HK-2 (cell line): Measurements from ENCODE around the gene RNFT1.
A peak's percentile ranks its signal among the peaks of the same experiment; 100 is the strongest.
"Not testable (repeated sequence)": the region's sequence is repeated elsewhere in the genome, so short reads cannot be mapped to it uniquely, and the experiment has no call there.

ENCODE experiments used
- DNase-seq: peaks from one replicate; pipeline ENCODE4 v3.0.0-alpha.2; 2018; ENCODE audit not compliant: unreplicated experiment

RNFT1 gene, protein sequence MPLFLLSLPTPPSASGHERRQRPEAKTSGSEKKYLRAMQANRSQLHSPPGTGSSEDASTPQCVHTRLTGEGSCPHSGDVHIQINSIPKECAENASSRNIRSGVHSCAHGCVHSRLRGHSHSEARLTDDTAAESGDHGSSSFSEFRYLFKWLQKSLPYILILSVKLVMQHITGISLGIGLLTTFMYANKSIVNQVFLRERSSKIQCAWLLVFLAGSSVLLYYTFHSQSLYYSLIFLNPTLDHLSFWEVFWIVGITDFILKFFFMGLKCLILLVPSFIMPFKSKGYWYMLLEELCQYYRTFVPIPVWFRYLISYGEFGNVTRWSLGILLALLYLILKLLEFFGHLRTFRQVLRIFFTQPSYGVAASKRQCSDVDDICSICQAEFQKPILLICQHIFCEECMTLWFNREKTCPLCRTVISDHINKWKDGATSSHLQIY

DNA sequence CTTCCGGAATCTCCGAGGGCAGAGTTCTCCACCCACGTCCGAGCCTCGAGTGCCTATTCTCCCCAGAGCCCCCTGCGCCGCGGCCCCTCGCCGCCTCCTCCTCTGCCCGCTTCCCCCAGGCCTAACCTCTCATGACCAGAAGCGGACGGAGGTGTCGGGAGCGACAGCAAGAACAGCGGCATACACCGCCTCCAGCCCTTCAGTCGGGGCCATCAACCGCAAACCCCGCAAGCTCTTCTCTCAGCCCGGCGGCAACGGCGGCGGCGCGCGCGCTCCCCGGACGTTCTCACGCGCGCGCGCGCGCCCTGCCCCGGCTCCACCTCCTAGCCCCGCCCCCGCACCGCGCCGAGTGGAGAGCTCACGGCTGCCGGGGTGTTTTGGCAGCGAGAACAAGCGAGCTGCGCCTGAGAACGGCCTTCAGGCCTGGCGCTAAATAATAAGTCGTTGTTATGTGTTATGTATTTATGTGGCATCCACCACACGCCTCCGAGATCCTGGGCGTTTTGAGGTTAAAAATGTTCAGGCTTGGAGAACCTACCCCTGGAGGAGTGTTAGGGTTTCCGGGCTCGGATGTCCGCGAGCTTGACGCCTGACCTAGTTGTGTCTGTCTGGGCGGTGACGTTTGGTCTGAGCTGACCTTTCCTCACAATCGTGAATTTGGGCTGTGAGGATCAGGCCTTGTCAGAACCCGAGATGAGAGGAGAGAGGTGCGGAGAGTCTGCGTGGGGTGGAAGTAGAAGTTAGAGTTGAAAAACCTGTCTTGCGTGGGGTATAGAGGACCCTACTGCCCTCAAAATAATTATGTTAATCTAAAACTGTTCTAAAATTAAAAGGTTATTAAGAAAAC, at the start of gene RNFT1:
Gene RNFT1 (minus strand): TSS at position 259 of the 847 bp plus-strand sequence. CDS start 77 bp downstream, at position 182.
- DNase-seq: peak; percentile 82

DNA sequence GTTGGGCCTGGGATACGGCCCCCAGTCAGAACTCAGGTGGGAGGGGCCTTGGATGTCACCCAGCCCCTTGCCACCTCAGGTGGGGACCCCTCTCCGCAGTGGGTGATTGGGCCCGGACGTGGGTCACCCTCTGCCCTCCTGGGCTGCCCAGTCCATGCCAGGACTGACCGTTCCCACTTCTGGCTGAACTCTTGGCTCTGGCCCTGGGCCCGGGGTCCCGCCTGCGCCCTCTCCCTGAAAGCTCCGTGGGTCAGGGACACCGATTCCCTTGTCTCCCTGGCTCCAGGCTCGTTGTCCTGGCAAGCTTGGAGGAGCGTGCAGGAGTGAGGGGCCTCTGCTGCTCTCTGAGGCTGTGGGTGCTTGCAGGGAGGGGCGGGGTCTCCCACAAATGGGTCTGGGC, 44.8 kb upstream of the RNFT1 start:
- not testable (repeated sequence) for DNase-seq

DNA sequence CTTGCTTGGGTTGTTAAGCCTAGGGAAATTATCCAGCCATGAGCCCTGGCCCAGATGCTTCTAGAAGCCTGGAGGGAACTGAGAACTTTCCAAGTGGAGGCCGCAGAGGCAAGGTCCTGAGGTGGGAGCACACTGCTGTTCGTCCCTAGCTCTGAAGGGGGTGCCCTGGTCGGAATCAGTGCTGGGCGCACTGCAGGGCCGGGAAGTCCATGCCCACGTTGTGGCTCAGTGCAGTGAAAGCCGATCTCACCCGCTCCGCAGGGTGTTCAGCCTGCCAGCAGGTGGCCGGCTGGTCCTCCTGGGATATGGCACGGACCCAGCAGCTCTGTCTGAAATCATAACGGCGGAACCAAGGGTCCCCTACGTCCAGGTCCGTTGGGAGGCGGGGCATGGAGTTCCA, 43.8 kb upstream of the RNFT1 start:
- not testable (repeated sequence) for DNase-seq

DNA sequence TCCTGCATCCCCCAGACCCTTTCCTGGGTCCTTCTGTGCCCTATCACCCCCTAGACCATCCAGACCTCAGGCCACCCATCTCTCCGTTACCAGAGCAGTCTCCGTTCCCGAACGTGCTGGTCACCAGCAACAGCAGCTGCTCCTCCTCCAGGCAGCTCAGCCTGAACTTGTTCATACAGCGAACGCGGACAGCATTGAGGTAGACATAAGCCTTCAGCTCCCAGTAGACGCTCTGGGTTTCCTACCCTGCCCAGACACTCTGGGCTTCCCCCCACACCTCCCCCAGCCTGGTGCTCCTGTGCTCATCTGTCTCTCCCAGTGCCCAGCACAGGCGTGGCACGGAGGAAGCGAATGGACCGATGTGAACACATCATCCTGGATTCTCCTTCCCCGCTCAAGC, 41.6 kb upstream of the RNFT1 start:
- no peak for DNase-seq

DNA sequence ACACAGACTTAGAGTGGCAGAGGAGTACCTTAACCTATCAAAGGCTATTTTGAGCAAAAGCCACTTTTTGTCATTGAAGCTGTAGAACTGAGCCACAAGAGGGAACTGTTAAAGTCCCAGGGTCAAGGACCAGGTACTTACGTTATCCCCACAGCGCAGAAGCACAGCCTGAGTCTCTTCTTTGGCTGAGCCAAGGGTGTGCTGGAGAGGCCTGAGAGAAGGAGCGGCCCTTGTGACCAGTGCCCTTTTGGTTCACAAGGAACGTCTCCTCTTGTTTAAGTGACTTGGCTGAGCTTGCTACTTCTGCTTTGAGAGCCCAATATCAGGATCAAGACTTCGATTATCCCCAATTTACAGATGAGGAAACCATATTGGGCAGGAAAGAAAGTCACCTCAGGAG, 40.0 kb upstream of the RNFT1 start:
- not testable (repeated sequence) for DNase-seq

DNA sequence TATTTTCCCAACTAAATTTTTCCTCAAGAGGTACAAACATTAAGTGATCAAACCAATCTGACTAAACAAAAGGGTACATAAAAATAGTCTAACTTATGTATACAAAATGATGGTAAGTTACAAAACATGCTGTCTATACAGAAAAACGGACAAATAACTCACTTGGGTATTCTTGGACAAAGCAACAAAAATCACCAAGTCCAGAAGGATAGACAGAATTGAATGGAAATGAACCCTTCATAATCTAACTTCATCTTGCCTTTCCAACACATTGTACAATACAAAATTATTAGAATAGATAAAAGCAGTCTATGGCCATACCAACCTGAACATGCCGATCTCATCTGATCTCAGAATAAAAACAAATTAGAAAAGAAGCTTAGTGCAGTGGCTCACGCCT, 37.9 kb upstream of the RNFT1 start:
- DNase-seq: not testable (repeated sequence)

DNA sequence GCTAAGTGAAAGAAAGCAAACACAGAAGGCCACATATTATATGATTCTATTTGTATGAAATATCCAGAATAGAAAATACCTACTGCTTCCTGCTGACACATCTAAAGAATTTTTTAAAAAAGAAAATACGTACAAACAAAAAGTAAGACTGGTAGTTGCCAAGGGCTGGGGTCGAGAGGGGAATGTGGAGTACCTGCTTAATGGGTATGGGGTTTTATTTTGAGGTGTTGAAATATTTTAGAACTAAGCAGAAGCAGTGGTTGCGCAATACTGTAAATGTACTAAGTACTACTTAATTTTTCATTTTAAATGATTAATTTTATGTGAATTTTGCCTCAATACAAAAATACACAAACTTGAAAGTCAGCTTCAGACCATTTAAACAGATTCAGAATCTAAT, 32.1 kb upstream of the RNFT1 start:
- not testable (repeated sequence) for DNase-seq

DNA sequence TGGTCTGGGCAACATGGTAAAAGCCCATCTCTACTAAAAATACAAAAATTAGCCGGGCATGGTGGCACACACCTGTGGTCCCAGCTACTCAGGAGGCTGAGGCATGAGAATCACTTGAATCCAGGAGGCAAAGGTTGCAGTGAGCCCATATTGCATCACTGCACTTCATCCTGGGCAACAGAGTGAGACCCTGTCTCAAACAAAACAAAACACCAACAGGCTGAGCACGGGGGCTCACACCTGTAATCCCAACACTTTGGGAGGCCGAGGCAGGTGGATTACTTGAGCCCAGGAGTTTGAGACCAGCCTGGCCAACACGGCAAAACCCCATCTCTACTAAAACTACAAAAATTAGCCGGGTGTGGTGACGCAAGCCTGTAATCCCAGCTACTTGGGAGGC, 10.6 kb upstream of the RNFT1 start:
- DNase-seq: not testable (repeated sequence)

DNA sequence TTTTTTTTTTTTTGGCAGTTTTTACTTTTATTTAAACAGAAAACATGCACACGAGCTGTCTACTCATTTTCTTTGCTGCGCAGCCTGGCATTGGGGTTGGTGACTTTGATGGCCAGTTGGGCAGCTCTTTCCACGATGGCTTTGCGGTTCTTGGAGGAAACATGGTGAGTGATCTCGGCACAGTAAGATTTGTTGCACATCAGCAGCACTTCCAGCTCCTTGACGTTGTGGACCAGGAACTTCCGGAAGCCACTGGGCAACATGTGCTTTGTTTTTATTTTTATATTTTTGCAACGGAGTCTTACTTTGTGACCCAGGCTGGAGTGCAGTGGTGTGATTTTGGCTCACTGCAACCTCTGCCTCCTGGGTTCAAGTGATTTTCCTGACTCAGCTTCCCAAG, 8.9 kb upstream of the RNFT1 start:
- not testable (repeated sequence) for DNase-seq

DNA sequence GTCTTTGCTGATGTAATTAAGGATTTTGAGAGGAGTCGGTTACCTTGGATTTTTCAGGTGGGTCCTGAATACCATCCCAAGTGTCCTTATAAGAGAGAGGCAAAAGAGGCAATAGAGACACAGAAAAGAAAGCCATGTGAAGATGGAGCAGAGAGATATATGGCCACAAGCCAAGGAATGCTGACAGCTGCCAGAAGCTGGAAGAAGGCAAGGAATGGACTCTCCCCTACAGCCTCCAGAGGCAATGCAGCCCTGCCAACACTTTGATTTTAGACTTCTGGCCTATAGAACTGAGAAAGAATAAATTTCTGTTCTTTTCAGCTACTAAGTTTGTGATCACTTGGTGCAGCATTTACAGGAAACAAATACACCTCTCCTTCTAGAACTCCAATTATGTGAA, 8.2 kb upstream of the RNFT1 start:
- no peak for DNase-seq

DNA sequence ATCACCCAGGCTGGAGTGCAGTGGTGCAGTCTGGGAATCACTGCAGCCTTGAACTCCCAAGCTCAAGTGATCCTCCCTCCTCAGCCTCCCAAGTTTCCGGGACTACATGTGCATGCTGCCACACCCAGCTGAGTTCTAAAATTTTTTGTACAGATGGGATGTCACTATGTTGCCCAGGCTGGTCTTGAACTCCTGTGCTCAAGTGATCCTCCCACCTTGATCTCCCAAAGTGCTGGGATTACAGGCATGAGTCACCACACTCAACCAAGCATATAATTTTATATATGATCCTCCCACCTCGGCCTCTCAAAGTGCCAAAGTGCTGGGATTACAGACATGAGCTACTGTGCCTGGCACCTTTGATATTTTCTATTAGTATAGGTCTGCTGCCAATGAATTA, 7.2 kb upstream of the RNFT1 start:
- not testable (repeated sequence) for DNase-seq

DNA sequence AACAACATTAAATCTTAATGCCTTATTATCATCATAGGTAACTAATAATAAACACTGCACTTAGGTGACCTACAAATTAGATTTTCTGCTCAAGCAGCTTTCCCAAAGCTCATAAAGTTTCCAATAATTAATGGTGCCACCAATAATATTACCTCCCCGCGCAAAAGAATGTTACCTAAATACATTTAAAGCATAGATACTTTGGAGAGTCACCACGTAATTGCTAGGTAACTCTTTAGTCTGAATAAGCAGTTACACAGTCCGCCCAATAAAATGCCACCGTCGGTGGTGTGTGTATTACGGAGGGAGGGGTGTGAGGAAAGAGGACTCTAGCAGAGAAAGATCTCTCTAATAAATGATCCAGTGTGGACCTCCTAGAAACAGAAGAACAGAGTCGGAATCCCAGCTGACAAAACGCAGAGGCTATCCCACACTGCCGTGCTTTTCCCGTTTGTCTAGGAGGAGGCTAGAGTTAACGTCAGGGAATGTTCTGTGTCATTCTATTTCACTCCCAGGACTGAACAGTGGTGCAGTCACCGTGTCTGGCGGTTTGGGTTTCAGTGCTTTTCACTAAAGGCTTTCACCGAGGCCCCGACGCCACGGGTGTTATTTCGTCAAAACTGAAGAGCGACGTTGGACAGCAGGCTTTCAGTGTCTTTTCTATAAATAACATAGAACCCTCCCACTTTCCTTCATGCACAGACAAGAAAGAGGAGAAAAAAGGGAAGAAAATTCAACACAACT, 630 bp downstream of the RNFT1 start:
- peak; percentile 30 for DNase-seq

DNA sequence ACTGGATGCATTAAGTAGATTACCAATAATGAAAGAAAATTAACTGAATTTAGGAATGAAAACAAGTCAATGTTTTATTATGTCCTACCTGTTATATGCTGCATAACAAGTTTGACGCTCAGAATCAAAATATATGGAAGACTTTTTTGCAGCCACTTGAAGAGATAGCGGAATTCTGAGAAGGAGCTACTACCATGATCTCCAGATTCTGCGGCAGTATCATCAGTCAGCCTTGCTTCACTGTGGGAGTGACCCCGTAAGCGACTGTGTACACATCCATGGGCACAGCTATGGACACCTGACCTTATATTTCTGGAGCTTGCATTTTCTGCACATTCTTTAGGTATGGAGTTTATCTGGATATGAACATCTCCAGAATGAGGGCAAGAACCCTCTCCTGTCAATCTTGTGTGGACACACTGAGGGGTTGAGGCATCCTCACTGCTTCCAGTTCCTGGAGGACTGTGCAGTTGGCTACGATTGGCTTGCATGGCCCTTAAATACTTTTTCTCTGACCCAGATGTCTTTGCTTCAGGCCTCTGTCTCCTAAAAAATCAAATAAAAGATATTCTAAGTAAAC, 1.7 kb downstream of the RNFT1 start:
- no peak for DNase-seq

DNA sequence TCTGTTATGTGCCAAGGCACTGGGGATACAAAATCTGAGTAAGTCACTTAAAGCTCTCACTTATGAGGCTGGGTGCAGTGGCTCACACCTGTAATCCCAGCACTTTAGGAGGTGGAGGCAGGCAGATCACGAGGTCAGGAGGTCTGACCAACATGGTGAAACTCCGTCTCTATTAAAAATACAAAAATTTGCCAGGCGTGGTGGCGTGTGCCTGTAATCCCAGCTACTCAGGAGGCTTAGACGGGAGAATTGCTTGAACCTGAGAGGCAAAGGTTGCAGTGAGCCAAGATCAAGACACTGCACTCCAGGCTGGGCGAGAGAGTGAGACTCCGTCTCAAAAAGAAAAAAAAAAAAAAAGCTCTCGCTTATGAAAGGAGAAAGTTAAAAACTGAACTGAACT, 5.0 kb downstream of the RNFT1 start:
- not testable (repeated sequence) for DNase-seq

DNA sequence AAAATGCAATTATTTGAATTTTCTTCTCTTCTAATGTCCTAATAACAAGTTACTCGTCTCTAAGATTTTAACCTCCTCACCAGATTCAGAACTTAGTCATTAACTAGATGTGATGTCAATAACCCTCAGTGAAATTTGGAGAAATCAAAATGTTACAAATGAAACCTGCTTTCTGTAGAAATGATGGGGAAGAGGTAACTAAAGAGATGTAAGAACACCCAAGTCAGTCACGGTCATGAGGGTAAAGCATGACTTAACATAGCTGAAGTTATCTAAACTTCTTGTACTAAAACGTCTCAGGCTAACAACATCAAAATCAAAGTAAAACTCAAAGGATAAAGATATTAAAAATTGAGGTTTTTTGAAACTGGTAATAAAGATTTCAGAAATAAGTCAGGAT, 9.7 kb downstream of the RNFT1 start:
- DNase-seq: no peak

DNA sequence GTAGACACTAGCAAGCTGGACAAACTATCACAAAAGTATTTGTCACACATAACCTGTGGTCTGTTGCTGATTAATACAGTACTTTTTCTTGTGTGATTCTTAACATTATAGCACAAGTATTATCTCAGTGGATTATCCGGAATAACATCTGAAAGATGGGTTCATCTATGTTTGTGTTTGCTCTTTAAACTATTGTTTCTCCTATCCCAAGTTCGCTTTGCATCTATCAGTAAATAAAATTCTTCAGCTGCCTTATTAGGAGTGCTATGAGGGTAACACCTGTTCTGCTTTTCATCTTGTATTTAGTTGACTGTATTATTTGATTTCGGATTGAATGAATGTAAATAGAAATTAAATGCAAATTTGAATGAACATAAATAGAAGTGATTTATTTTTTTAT, 14.5 kb downstream of the RNFT1 start:
- DNase-seq: no peak

DNA sequence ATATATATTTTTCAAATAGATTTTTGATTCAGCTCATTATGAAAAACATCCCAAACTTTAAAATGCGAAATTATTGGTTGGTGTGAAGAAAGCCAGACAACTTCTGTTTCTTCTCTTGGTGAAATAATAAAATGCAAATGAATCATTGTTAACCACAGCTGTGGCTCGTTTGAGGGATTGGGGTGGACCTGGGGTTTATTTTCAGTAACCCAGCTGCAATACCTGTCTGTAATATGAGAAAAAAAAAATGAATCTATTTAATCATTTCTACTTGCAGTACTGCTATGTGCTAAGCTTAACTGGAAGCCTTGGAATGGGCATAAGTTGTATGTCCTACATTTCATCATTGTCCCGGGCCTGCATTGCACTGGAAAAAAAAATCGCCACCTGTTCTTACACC, 17.2 kb downstream of the RNFT1 start:
- DNase-seq: not testable (repeated sequence)

DNA sequence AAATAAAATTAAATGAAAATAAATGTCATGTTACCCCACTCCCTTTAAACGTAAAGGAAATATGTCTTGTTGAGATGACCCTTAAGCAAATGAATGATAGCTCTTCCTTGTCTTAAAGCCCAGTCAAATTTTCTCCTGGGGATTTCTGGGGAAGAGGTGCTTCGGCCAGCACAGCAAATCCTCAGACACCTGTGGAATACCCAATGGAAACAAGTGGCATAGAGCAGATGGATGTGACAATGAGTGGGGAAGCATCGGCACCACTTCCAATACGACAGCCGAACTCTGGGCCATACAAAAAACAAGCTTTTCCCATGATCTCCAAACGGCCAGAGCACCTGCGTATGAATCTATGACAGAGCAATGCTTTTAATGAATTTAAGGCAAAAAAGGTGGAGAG, 18.1 kb downstream of the RNFT1 start:
- not testable (repeated sequence) for DNase-seq

DNA sequence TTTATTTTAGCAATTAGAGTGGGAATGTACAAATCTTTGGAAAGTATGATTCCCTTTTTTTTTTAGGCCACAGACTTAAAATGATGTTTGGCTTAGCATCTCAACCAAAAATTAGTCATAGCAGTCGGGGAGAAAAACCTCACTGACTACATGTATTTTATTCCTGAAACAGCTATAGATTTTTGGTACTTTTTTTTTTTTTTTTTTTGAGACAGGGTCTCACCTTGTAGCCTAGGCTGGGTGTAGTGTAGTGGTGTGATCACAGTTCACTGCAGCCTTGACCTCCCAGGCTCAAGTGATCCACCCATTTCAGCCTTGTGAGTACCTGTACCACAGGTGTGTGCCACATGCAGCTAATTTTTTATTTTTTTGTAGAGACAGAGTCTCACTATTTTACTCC, 23.4 kb downstream of the RNFT1 start:
- no peak for DNase-seq

DNA sequence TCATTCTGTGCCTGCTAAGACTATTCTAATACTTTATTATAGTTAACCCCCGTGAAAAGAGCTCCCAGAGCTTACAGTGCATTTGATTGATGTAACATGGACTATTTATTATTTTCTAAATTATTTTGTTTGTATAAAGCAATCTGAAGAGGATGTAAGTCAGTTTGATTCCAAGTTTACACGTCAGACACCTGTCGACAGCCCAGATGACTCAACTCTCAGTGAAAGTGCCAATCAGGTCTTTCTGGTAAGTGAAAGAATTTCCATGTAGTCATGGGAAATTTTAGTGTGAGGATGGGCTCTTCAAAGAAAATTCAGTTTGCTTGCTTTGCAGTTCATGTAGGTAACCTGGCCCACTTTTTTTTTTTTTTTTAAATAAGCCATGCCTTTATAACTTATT, 23.8 kb downstream of the RNFT1 start:
- not testable (repeated sequence) for DNase-seq

DNA sequence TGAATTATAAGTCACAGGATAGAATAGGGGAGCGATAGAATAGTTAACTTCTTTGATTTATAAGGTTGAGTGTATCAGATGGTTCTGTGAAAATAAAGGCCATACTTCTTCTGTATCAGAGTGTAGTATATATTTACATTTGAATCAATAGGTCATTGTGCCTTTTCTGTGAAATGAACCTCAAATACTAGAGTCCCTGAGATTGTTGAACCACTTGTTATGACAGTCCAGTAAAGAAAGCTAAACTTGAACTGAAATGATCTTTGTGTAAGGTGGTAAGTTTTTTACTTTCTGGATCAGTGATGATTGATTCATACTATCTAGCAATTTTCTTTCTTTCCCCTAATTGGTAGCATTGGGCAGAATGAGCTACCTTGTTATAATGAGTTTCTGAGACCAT, 31.2 kb downstream of the RNFT1 start:
- not testable (repeated sequence) for DNase-seq

DNA sequence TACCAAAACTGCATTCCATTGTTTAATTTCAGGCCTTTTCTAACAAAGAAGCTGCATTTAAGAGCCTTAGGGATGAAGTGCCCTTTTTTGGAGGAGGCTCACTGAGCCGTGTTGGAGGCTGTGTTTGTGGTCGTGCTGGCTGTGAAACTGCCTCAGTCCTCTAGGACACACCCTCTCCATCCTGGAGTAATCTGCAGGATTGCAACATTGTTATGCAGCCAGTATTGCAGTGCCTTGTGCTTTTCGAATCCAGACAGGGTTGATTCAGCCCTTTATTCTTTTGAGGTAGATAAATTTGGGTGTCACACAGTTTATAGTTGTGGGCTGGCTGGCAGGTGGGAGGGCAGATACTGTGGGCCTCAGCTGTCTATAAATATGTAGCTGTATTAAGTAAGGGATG, 33.8 kb downstream of the RNFT1 start:
- DNase-seq: not testable (repeated sequence)
